GM23248 (cell line): ENCODE data around the gene SH2D4B.

Experiments used
- EZH2 ChIP-seq: fragments of 200-600 bp; sonication (generic); IDR thresholded peaks from 2 replicates; pipeline ENCODE4 v1.6.1; 2018; ENCODE audit warnings: antibody characterized with exemption, mild to moderate bottlenecking; ENCODE audit not compliant: insufficient read depth, poor library complexity, severe bottlenecking
- EZH2phosphoT487 ChIP-seq: fragments of 200-600 bp; sonication (generic); IDR thresholded peaks from 2 replicates; pipeline ENCODE4 v1.6.1; 2018; ENCODE audit warnings: antibody characterized with exemption, moderate library complexity, mild to moderate bottlenecking, low read depth; ENCODE audit not compliant: insufficient read depth

DNA sequence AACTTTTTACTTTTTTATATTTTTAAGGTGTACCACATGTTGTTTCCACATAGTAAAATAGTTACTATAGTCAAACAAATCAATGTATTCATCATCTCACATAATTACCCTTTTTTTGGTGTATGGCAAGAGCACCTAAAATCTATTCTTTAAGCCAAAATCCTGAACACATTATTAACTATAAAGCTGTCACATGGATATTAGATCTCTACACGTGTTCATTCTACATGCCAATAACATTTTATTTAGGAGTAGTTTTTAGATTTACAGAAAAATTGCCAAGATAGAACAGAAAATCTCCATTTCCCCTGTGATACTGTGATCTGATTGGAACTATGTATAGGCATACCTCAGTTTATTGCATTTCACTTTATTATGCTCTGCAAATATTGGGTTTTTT is 137.1 kb downstream of the SH2D4B start:
- TF ChIP-seq EZH2 (no peak), EZH2phosphoT487 (no peak)
